GM23248 (cell line): Measurements from ENCODE around the gene PPP1R36. TPM values are rescaled to one million over a fixed set of nuclear protein-coding genes. Genes with fewer than 3 reads are reported as not detected.
"Not testable (repeated sequence)": the region's sequence is repeated elsewhere in the genome, so short reads cannot be mapped to it uniquely, and the experiment has no call there.

Source experiments
- DNase-seq: peaks from one replicate; pipeline ENCODE4 v3.0.0-alpha.2; 2015
- H2AFZ ChIP-seq: fragments of 200-600 bp; sonication (generic); 2 replicates; pipeline ENCODE4 v1.6.1; 2016; ENCODE audit warnings: antibody characterized with exemption
- H3F3A ChIP-seq: fragments of 200-600 bp; sonication (generic); 2 replicates; pipeline ENCODE4 v1.6.1; 2016; ENCODE audit warnings: mild to moderate bottlenecking, antibody characterized with exemption, mixed run types; ENCODE audit not compliant: insufficient read depth
- H3K27ac ChIP-seq: fragments of 200-600 bp; sonication (generic); 2 replicates; pipeline ENCODE4 v1.5.1; 2016; ENCODE audit warnings: mild to moderate bottlenecking
- H3K27me3 ChIP-seq: fragments of 200-600 bp; sonication (generic); replicated peaks from 2 replicates; pipeline ENCODE4 v1.6.1; 2016; ENCODE audit warnings: mild to moderate bottlenecking; ENCODE audit not compliant: insufficient read depth
- H3K36me3 ChIP-seq: fragments of 200-600 bp; sonication (generic); 2 replicates; pipeline ENCODE4 v1.6.1; 2016; ENCODE audit warnings: low read depth, mild to moderate bottlenecking
- H3K4me1 ChIP-seq: fragments of 200-600 bp; sonication (generic); 2 replicates; pipeline ENCODE4 v1.6.1; 2016; ENCODE audit warnings: mild to moderate bottlenecking; ENCODE audit not compliant: insufficient read depth
- H3K4me2 ChIP-seq: fragments of 200-600 bp; sonication (generic); one replicate; pipeline ENCODE4 v1.6.1; 2016; ENCODE audit warnings: mild to moderate bottlenecking; ENCODE audit not compliant: unreplicated experiment
- H3K4me3 ChIP-seq: fragments of 200-600 bp; sonication (generic); 2 replicates; pipeline ENCODE4 v1.5.1; 2016; ENCODE audit warnings: mild to moderate bottlenecking
- H3K79me2 ChIP-seq: fragments of 200-600 bp; sonication (generic); 2 replicates; pipeline ENCODE4 v1.6.1; 2016; ENCODE audit warnings: mild to moderate bottlenecking; ENCODE audit not compliant: insufficient read depth
- H3K9ac ChIP-seq: fragments of 200-600 bp; sonication (generic); 2 replicates; pipeline ENCODE4 v1.6.1; 2016; ENCODE audit warnings: mild to moderate bottlenecking
- H3K9me2 ChIP-seq: fragments of 200-600 bp; sonication (generic); 2 replicates; pipeline ENCODE4 v1.6.1; 2016; ENCODE audit warnings: mixed run types, mild to moderate bottlenecking, moderate library complexity; ENCODE audit not compliant: insufficient read depth
- H3K9me3 ChIP-seq: fragments of 200-600 bp; sonication (generic); one replicate; pipeline ENCODE4 v1.6.1; 2017; ENCODE audit warnings: low read depth
- H4K20me1 ChIP-seq: fragments of 200-600 bp; sonication (generic); 2 replicates; pipeline ENCODE4 v1.6.0; 2016; ENCODE audit not compliant: insufficient read depth
- EZH2 ChIP-seq: fragments of 200-600 bp; sonication (generic); IDR thresholded peaks from 2 replicates; pipeline ENCODE4 v1.6.1; 2018; ENCODE audit warnings: antibody characterized with exemption, mild to moderate bottlenecking; ENCODE audit not compliant: insufficient read depth, poor library complexity, severe bottlenecking
- EZH2phosphoT487 ChIP-seq: fragments of 200-600 bp; sonication (generic); IDR thresholded peaks from 2 replicates; pipeline ENCODE4 v1.6.1; 2018; ENCODE audit warnings: antibody characterized with exemption, moderate library complexity, mild to moderate bottlenecking, low read depth; ENCODE audit not compliant: insufficient read depth
- WGBS, 2 experiments: methylation state at CpG; one replicate each; pipeline ENCODE4 v1.1.6; 2015 to 2017; ENCODE audit warnings: low lambda C conversion rate in 2 of 2, low coverage in 1 of 2; ENCODE audit errors: missing lambda C conversion rate in 2 of 2; 5-methylcytosine and 5-hydroxymethylcytosine counted together
- in situ Hi-C: fragments of 300-500 bp; cut with MboI; formaldehyde crosslinking; loops from 2 replicates; pipeline ENCODE4 v1.15.0; 2020
- polyA plus RNA-seq: library from polyadenylated mRNA; unstranded; fragments of >200 nt; fragmentation: Nextera tagmentation; extraction: Ambion mirVana; gene quantifications from 2 replicates; pipeline ENCODE4 v1.2.1, GENCODE V29; 2016
- total RNA-seq: library from RNA; depleted of rRNA; stranded (reverse); fragments of >200 nt; shearing (Covaris generic); gene quantifications from 2 replicates; pipeline ENCODE4 v1.2.3, GENCODE V29; 2014

The PPP1R36 gene
- total and polyA plus RNA-seq, 2 experiments from 2014 or later, result 1.6 to 2.0 TPM

DNA sequence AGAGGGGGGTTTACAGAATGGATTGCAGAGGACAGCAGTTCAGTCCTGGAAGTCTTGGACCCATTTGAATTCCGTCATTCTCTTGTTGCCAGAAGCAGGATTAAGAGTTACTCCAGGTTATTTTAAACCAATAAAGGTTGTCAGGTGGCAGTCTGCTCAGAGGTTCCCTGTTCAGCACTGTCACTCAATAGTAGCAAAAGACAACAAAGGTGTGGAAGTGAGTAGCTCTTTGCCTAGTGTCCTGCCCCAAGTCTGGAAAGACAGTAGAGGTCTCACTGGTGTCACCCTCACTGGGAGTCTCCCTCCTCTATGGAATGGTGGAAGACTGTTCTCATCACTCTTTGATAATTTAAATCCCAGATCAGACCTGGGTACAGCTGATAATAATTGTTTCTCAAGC, 81.0 kb downstream of the PPP1R36 start:
- WGBS, 2 experiments, result 90 to 92% methylated on average over 1 of the region's 1 CpG
- Histone ChIP-seq H3F3A (peaks cover 14% of the 10 kb centered on the region), H3K4me3 (no peak overlapping the region), H3K4me1 (peaks cover 17% of the 10 kb centered on the region), H3K27ac (no peak overlapping the region), H3K9me2 (no peaks in the 10 kb centered on the region), H3K9me3 (no peaks in the 10 kb centered on the region), H2AFZ (no peak overlapping the region), H3K79me2 (no peaks in the 10 kb centered on the region), H3K36me3 (no peaks in the 10 kb centered on the region), H3K4me2 (no peak overlapping the region), H3K9ac (no peak overlapping the region), H4K20me1 (no peaks in the 10 kb centered on the region), H3K27me3 (no peaks in the 10 kb centered on the region)
- no peak for TF ChIP-seq EZH2phosphoT487
- TF ChIP-seq EZH2, result no peak
- in situ Hi-C loops, result loop anchor here (10.0 kb wide), 1 partner anchor 86 kb away; the partner anchor contains the start of genes HSPA2 and PPP1R36
- DNase-seq, result no peak

DNA sequence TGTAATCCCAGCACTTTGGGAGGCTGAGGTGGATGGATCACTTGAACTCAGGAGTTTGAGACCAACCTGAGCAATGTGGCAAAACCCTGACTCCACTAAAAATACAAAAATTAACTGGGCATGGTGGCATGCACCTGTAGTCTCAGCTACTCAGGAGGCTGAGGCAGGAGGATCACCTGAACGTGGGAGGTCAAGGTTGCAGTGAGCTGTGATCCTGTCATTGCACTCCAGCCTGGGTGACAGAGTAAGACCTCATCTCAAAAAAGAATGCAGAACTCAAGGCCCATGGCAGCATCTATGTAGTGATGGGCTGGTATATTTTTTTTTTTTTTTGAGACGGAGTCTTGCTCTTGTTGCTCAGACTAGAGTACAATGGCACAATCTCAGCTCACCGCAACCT, 81.5 kb downstream of the PPP1R36 start:
- H3K9me2 ChIP-seq, H3K4me3 ChIP-seq, H3K27ac ChIP-seq, H3K27me3 ChIP-seq, DNase-seq, H3K9ac ChIP-seq, H3K9me3 ChIP-seq, H4K20me1 ChIP-seq, H3K4me2 ChIP-seq, H2AFZ ChIP-seq, H3K36me3 ChIP-seq, H3K79me2 ChIP-seq: not testable (repeated sequence)
- Histone ChIP-seq H3K4me1 (peaks cover 17% of the 10 kb centered on the region), H3F3A (peaks cover 14% of the 10 kb centered on the region)
- WGBS, 2 experiments, result 86 to 88% methylated on average over 3 of the region's 3 CpGs
- in situ Hi-C loops, result loop anchor here (10.0 kb wide), 1 partner anchor 86 kb away; the partner anchor contains the start of genes HSPA2 and PPP1R36

DNA sequence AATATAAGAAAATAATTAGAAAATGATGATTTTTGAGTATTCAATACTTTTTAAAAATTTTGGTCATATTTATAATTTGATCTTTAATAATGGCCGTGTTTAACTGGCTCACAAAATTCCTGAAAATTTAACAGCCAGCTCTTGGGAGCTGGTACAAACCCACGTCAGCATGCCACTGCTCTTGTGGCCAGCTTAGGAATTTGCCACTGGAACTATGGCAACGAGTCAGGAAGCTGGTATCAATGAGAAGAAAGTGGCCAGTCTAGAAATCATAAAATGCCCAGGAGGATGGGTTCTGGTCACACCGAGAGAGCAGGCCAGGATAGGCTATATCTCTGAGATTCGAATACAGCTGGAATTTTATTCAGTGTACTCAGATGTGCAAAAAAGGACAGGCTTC, 82.3 kb downstream of the PPP1R36 start:
- peak; percentile 51 for DNase-seq
- no peaks in the 10 kb centered on the region for H3K36me3 ChIP-seq
- H4K20me1 ChIP-seq, result no peaks in the 10 kb centered on the region
- H3K9ac ChIP-seq, result no peak overlapping the region
- no peaks in the 10 kb centered on the region for H3K27me3 ChIP-seq
- H3K79me2 ChIP-seq, result no peaks in the 10 kb centered on the region
- peaks cover 14% of the 10 kb centered on the region for H3F3A ChIP-seq
- no peak overlapping the region for H3K4me2 ChIP-seq
- H3K4me3 ChIP-seq, result no peak overlapping the region
- in situ Hi-C loops, result loop anchor here (10.0 kb wide), 1 partner anchor 87 kb away; the partner anchor contains the start of genes HSPA2 and PPP1R36
- no peak overlapping the region for H3K27ac ChIP-seq
- no peaks in the 10 kb centered on the region for H3K9me2 ChIP-seq
- H2AFZ ChIP-seq, result no peak overlapping the region
- no peaks in the 10 kb centered on the region for H3K9me3 ChIP-seq
- peaks cover 17% of the 10 kb centered on the region for H3K4me1 ChIP-seq
- no peak for TF ChIP-seq EZH2phosphoT487
- 62% methylated on average over 5 of the region's 5 CpGs for WGBS, 2 experiments

DNA sequence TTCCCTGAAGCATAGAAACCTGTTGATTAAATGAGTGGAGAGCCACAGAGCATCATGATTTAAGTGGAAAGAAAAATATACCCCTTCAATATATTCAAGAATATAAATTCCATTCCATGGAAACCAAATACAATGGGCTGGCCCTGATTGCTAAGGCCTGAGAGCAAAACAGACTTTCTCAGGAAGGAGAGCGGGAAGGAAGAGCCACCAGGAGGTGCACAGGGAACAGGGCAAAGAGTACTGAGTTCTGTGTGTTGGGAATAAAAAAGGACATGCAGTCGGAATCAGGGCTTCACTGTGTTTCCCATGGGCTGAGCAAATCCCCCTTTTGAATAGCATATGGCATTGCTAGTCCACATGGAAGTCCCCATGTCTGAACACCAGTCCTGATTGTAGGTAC, 84.8 kb downstream of the PPP1R36 start:
- peaks cover 11% of the 10 kb centered on the region for H3K4me1 ChIP-seq
- no peak overlapping the region for H3K9ac ChIP-seq
- no peaks in the 10 kb centered on the region for H4K20me1 ChIP-seq
- H3K4me2 ChIP-seq, result no peak overlapping the region
- no peaks in the 10 kb centered on the region for H3K27me3 ChIP-seq
- no peak for TF ChIP-seq EZH2phosphoT487
- no peak for TF ChIP-seq EZH2
- no peaks in the 10 kb centered on the region for H3K9me3 ChIP-seq
- in situ Hi-C loops, result loop anchor here (10.0 kb wide), 1 partner anchor 90 kb away; the partner anchor contains the start of genes HSPA2 and PPP1R36
- H3K36me3 ChIP-seq, result no peaks in the 10 kb centered on the region
- WGBS, 2 experiments, result 93 to 94% methylated on average over 2 of the region's 2 CpGs
- H2AFZ ChIP-seq, result no peak overlapping the region
- DNase-seq, result no peak
- H3K4me3 ChIP-seq, result no peak overlapping the region
- no peak overlapping the region for H3K27ac ChIP-seq
- no peaks in the 10 kb centered on the region for H3K79me2 ChIP-seq
- peaks cover 9% of the 10 kb centered on the region for H3F3A ChIP-seq
- H3K9me2 ChIP-seq, result no peaks in the 10 kb centered on the region
